ENCODE measurements around the gene ARPC5. TPM values are rescaled to one million over a fixed set of nuclear protein-coding genes. Genes with fewer than 3 reads are reported as not detected.
"Not testable (repeated sequence)": the region's sequence is repeated elsewhere in the genome, so short reads cannot be mapped to it uniquely, and the experiment has no call there.

Gene ARPC5
- total RNA-seq, 1 experiment from 2014 or later: 104 TPM

- intact Hi-C loops (cut with micrococcal nuclease; ENCODE audit: unreplicated experiment) (loop anchor here (5.0 kb wide), 2 partner anchors 147 to 337 kb away; partner anchors contain the start of gene SMG7), in situ Hi-C loops (cut with HindIII; ENCODE audit: low pct_unique_long_range_greater_than_20kb, low sequenced_read_pairs) (no loop called here)
- TF ChIP-seq TCF7L2 (IDR thresholded peaks at IDR 0.05; ENCODE audit: low read depth, low read length) (no peak), REST (IDR thresholded peaks at IDR 0.05; ENCODE audit: insufficient read depth in 1 of 2, low read depth in 2 of 2, low read length in 1 of 2) (no peak), SIN3A (IDR thresholded peaks at IDR 0.05; ENCODE audit: borderline replicate concordance, insufficient read depth, low read depth, low read length) (no peak), POLR2AphosphoS5 (IDR thresholded peaks at IDR 0.05; ENCODE audit: low read depth, low read length) (no peak), CTCF (IDR thresholded peaks at IDR 0.05) (no peak)
- DNase-seq (ENCODE audit: low read depth, low spot score): no peak
- ChIA-PET POLR2A (no interaction called here), CTCF (interaction anchor here (0.7 kb wide), 1 partner anchor 395 kb away, joined by 3 read pairs; no protein-coding TSS in a partner anchor)
- H3K9me3 ChIP-seq (ENCODE audit: control insufficient read depth, insufficient read depth, low read depth, low read length): no peaks in the 10 kb centered on the region
- H3K27ac ChIP-seq (ENCODE audit: low read length): no peak overlapping the region
- H3K4me1 ChIP-seq (ENCODE audit: control insufficient read depth, insufficient read depth, low read length): no peaks in the 10 kb centered on the region
- no peaks in the 10 kb centered on the region for H3K36me3 ChIP-seq (ENCODE audit: control insufficient read depth, insufficient read depth, low read length)
- no peak overlapping the region for H3K4me3 ChIP-seq (ENCODE audit: low read depth in 2 of 2, low read length in 2 of 2)
- no TSS peak for BruUV-seq (replicated peaks)
- H3K27me3 ChIP-seq (ENCODE audit: control insufficient read depth, insufficient read depth, low read length): no peaks in the 10 kb centered on the region
- ATAC-seq: no peak
Observed at GRCh38 chr1:183619781-183620180, 15.8 kb downstream of the ARPC5 start.

GRCh38 chr1:183618202-183618601 is 17.4 kb downstream of the ARPC5 start:
- H3K36me3 ChIP-seq (ENCODE audit: control insufficient read depth, insufficient read depth, low read length); H3K4me1 ChIP-seq (ENCODE audit: control insufficient read depth, insufficient read depth, low read length); intact Hi-C loops (cut with micrococcal nuclease; ENCODE audit: unreplicated experiment); DNase-seq (ENCODE audit: low read depth, low spot score); CTCF ChIA-PET; POLR2A ChIA-PET; H3K27ac ChIP-seq (ENCODE audit: low read length); BruUV-seq (replicated peaks); H3K27me3 ChIP-seq (ENCODE audit: control insufficient read depth, insufficient read depth, low read length); H3K9me3 ChIP-seq (ENCODE audit: control insufficient read depth, insufficient read depth, low read depth, low read length); in situ Hi-C loops (cut with HindIII; ENCODE audit: low pct_unique_long_range_greater_than_20kb, low sequenced_read_pairs); ATAC-seq; H3K4me3 ChIP-seq (ENCODE audit: low read depth in 2 of 2, low read length in 2 of 2): not testable (repeated sequence)

- in situ Hi-C loops (cut with HindIII; ENCODE audit: low pct_unique_long_range_greater_than_20kb, low sequenced_read_pairs); H3K27ac ChIP-seq (ENCODE audit: low read length); DNase-seq (ENCODE audit: low read depth, low spot score); H3K9me3 ChIP-seq (ENCODE audit: control insufficient read depth, insufficient read depth, low read depth, low read length); H3K4me1 ChIP-seq (ENCODE audit: control insufficient read depth, insufficient read depth, low read length); H3K36me3 ChIP-seq (ENCODE audit: control insufficient read depth, insufficient read depth, low read length); ATAC-seq; H3K27me3 ChIP-seq (ENCODE audit: control insufficient read depth, insufficient read depth, low read length); BruUV-seq (replicated peaks); intact Hi-C loops (cut with micrococcal nuclease; ENCODE audit: unreplicated experiment); H3K4me3 ChIP-seq (ENCODE audit: low read depth in 2 of 2, low read length in 2 of 2); CTCF ChIA-PET: not testable (repeated sequence)
- POLR2A ChIA-PET: interaction anchor here (0.6 kb wide), 1 partner anchor 14 kb away, joined by 3 read pairs; no protein-coding TSS in a partner anchor
Observed at GRCh38 chr1:183612975-183613374, 22.6 kb downstream of the ARPC5 start.
